HFFc6 (cell line): Measurements from ENCODE around the gene SIX1. TPM values are rescaled to one million over a fixed set of nuclear protein-coding genes. Genes with fewer than 3 reads are reported as not detected.
A peak's percentile ranks its signal among the peaks of the same experiment; 100 is the strongest.

Experiments
- DNase-seq: peaks from one replicate; pipeline ENCODE4 v3.0.0-alpha.2; 2018
- H3K27ac Mint-ChIP-seq: 2 replicates; pipeline ENCODE4 v1.8.0; 2020; ENCODE audit warnings: mild to moderate bottlenecking, mixed read lengths
- H3K27me3 Mint-ChIP-seq: 2 replicates; pipeline ENCODE4 v1.8.0; 2021; ENCODE audit warnings: mild to moderate bottlenecking, moderate library complexity, mixed read lengths; ENCODE audit not compliant: insufficient read depth
- H3K36me3 Mint-ChIP-seq: 2 replicates; pipeline ENCODE4 v1.8.0; 2021; ENCODE audit warnings: low read depth, mixed read lengths
- H3K4me1 Mint-ChIP-seq: 2 replicates; pipeline ENCODE4 v1.8.0; 2020; ENCODE audit warnings: low read depth, mixed read lengths
- H3K4me3 Mint-ChIP-seq: 2 replicates; pipeline ENCODE4 v1.8.0; 2020; ENCODE audit warnings: mild to moderate bottlenecking, moderate library complexity, mixed read lengths
- H3K9me3 Mint-ChIP-seq: 2 replicates; pipeline ENCODE4 v1.8.0; 2020; ENCODE audit warnings: mild to moderate bottlenecking, mixed read lengths
- CTCF ChIP-seq: fragments of 200-600 bp; sonication (generic); IDR thresholded peaks from 2 replicates; pipeline ENCODE4 v1.5.0; 2021; ENCODE audit warnings: antibody characterized with exemption, mild to moderate bottlenecking
- total RNA-seq, 6 experiments: library from RNA; stranded (reverse); fragmentation: NEBNext Ultra II Directional; extraction: Animal tissue kit (Norgen Biotek cat#: 25700); gene quantifications; 2 replicates in 1 of 6; 3 replicates in 5 of 6; pipeline ENCODE4 v1.2.3, GENCODE V29; 2021

The SIX1 gene
- total RNA-seq, 6 experiments from 2014 or later, result 5.0 to 6.0 (median 5.4) TPM

- no peaks in the 10 kb centered on the region for H3K9me3 Mint-ChIP-seq
- peak overlapping the region; percentile 73; the same call in 1 of the 2 replicates for H3K4me3 Mint-ChIP-seq
- DNase-seq, result no peak
- peaks cover 51% of the 10 kb centered on the region for H3K4me1 Mint-ChIP-seq
- peak overlapping the region; percentile 20; the same call in 1 of the 2 replicates for H3K27ac Mint-ChIP-seq
- no peak; the same call in 1 of the 2 replicates for TF ChIP-seq CTCF
- H3K36me3 Mint-ChIP-seq, result no peaks in the 10 kb centered on the region
- peaks cover 2% of the 10 kb centered on the region; the same call in 1 of the 2 replicates for H3K27me3 Mint-ChIP-seq
Observed at GRCh38 chr14:60643463-60644314, 5.6 kb downstream of the SIX1 start.

- no peak for TF ChIP-seq CTCF
- Mint-ChIP-seq H3K27ac (no peak overlapping the region), H3K9me3 (no peaks in the 10 kb centered on the region), H3K36me3 (no peaks in the 10 kb centered on the region), H3K4me1 (peaks cover 49% of the 10 kb centered on the region), H3K27me3 (peaks cover 2% of the 10 kb centered on the region; the same call in 1 of the 2 replicates), H3K4me3 (no peak overlapping the region)
- DNase-seq, result no peak
Observed at GRCh38 chr14:60643141-60643462, 6.2 kb downstream of the SIX1 start.

- Mint-ChIP-seq H3K9me3 (no peaks in the 10 kb centered on the region), H3K27me3 (peaks cover 2% of the 10 kb centered on the region; the same call in 1 of the 2 replicates), H3K4me1 (peaks cover 43% of the 10 kb centered on the region), H3K27ac (no peak overlapping the region), H3K4me3 (no peak overlapping the region), H3K36me3 (no peaks in the 10 kb centered on the region)
- TF ChIP-seq CTCF, result no peak
- no peak for DNase-seq
Observed at GRCh38 chr14:60642270-60643140, 6.8 kb downstream of the SIX1 start.

- Mint-ChIP-seq H3K4me3 (no peak overlapping the region), H3K27ac (no peak overlapping the region), H3K27me3 (peaks cover 2% of the 10 kb centered on the region; the same call in 1 of the 2 replicates), H3K9me3 (no peaks in the 10 kb centered on the region), H3K36me3 (no peaks in the 10 kb centered on the region), H3K4me1 (peaks cover 36% of the 10 kb centered on the region)
- TF ChIP-seq CTCF, result no peak
- DNase-seq, result no peak
Observed at GRCh38 chr14:60641742-60642269, 7.5 kb downstream of the SIX1 start.

- TF ChIP-seq CTCF, result no peak
- Mint-ChIP-seq H3K27me3 (peaks cover 2% of the 10 kb centered on the region; the same call in 1 of the 2 replicates), H3K9me3 (no peaks in the 10 kb centered on the region), H3K4me3 (no peak overlapping the region), H3K4me1 (peaks cover 29% of the 10 kb centered on the region), H3K27ac (no peak overlapping the region), H3K36me3 (no peaks in the 10 kb centered on the region)
- DNase-seq, result no peak
Observed at GRCh38 chr14:60640859-60641741, 8.2 kb downstream of the SIX1 start.
